Motor neuron (in vitro differentiated cells): ENCODE results near the gene SPATS2L. TPM values are rescaled to one million over a fixed set of nuclear protein-coding genes. Genes with fewer than 3 reads are reported as not detected.
A peak's percentile ranks its signal among the peaks of the same experiment; 100 is the strongest.

ENCODE experiments used
- ATAC-seq, 8 experiments: fragments of 200-7000 bp; cut with Tn5 transposase; replicated peaks in 6 of 8; 2 replicates each; pipeline ENCODE4 v1.8.0; 2021; ENCODE audit warnings: mild to moderate bottlenecking in 8 of 8, moderate library complexity in 8 of 8
- H3K27ac ChIP-seq, 2 donors: fragments of 250-450 bp; sonication (Bioruptor Pico); 2 replicates each; pipeline ENCODE4 v1.9.0; 2021; ENCODE audit warnings: antibody characterized with exemption in 2 of 2, mild to moderate bottlenecking in 2 of 2, moderate library complexity in 1 of 2
- H3K4me1 ChIP-seq, 2 donors: fragments of 250-450 bp; sonication (Bioruptor Pico); replicated peaks in 1 of 2; 2 replicates each; pipeline ENCODE4 v1.6.1; 2021; ENCODE audit warnings: antibody characterized with exemption in 2 of 2, mild to moderate bottlenecking in 2 of 2, moderate library complexity in 1 of 2
- H3K4me3 ChIP-seq, 5 donors: fragments of 250-450 bp; sonication (Bioruptor Pico); 2 replicates each; pipeline ENCODE4 v1.9.0; 2021; ENCODE audit warnings: antibody characterized with exemption in 5 of 5, mild to moderate bottlenecking in 5 of 5, moderate library complexity in 4 of 5
- WGBS, 10 experiments: fragments of 450-650 bp; shearing (Covaris generic); methylation state at CpG; one replicate each; pipeline ENCODE4 v1.0.0; 2022; 5-methylcytosine and 5-hydroxymethylcytosine counted together
- in situ Hi-C, 9 experiments: fragments of 400-800 bp; cut with MboI; loops; one replicate each; pipeline ENCODE4 v1.15.0; 2021; ENCODE audit warnings: low sequenced_read_pairs in 9 of 9, low pct_unique_long_range_greater_than_20kb in 2 of 9; ENCODE audit not compliant: unreplicated experiment in 9 of 9
- total RNA-seq, 8 experiments: library from RNA; unstranded; fragments of 300-600 nt; gene quantifications; 2 replicates each; pipeline versions ENCODE4 v1.2.3 to v1.2.4, GENCODE V29; 2022

The SPATS2L gene
- total RNA-seq, 8 experiments from 2014 or later = 8.4 to 143 (median 21.9) TPM

- in situ Hi-C loops = no loop called here
- Histone ChIP-seq H3K27ac (no peak overlapping the region), H3K4me3 (no peak overlapping the region), H3K4me1 (peaks cover 5 to 11% of the 10 kb centered on the region in 2 donors)
- no peak for ATAC-seq
- WGBS, 10 experiments = 100% methylated on average over 1 to 2 of the region's 2 CpGs; no CpG with 5 or more reads in 7 of the 10 experiments
Observed at GRCh38 chr2:200422071-200422470, 115.6 kb downstream of the SPATS2L start.

GRCh38 chr2:200422532-200423261 is 116.2 kb downstream of the SPATS2L start:
- peaks cover 0 to 5% of the 10 kb centered on the region in 2 donors for H3K4me1 ChIP-seq
- 74 to 100% (median 95%) methylated on average over 2 to 7 of the region's 7 CpGs for WGBS, 10 experiments
- peak in 2 of 8 experiments; percentile 21 to 56 for ATAC-seq
- no peak overlapping the region for H3K27ac ChIP-seq
- in situ Hi-C loops = no loop called here
- H3K4me3 ChIP-seq = no peak overlapping the region

- Histone ChIP-seq H3K27ac (no peak overlapping the region), H3K4me3 (no peak overlapping the region), H3K4me1 (peaks cover 0 to 5% of the 10 kb centered on the region in 2 donors)
- no peak for ATAC-seq
- in situ Hi-C loops = no loop called here
- 20 to 100% (median 58%) methylated on average over 1 to 2 of the region's 2 CpGs; no CpG with 5 or more reads in 4 of the 10 experiments for WGBS, 10 experiments
Observed at GRCh38 chr2:200423541-200423940, 117.0 kb downstream of the SPATS2L start.

- Histone ChIP-seq H3K4me1 (peaks cover 0 to 5% of the 10 kb centered on the region in 2 donors), H3K27ac (no peak overlapping the region), H3K4me3 (no peak overlapping the region)
- in situ Hi-C loops = no loop called here
- no peak for ATAC-seq
- WGBS, 10 experiments = 81 to 100% (median 96%) methylated on average over 1 to 9 of the region's 14 CpGs; no CpG with 5 or more reads in 1 of the 10 experiments
Observed at GRCh38 chr2:200425026-200425821, 118.7 kb downstream of the SPATS2L start.

- no peak overlapping the region for H3K27ac ChIP-seq
- no peak overlapping the region for H3K4me3 ChIP-seq
- in situ Hi-C loops = no loop called here
- ATAC-seq = no peak
- H3K4me1 ChIP-seq = peaks cover 0 to 5% of the 10 kb centered on the region in 2 donors
- WGBS, 10 experiments = 78 to 100% (median 94%) methylated on average over 1 of the region's 1 CpG; no CpG with 5 or more reads in 2 of the 10 experiments
Observed at GRCh38 chr2:200426754-200427153, 120.3 kb downstream of the SPATS2L start.

- Histone ChIP-seq H3K4me3 (no peak overlapping the region), H3K4me1 (no peaks in the 10 kb centered on the region), H3K27ac (no peak overlapping the region)
- ATAC-seq = no peak
- in situ Hi-C loops = no loop called here
- 67 to 100% (median 93%) methylated on average over 1 to 6 of the region's 6 CpGs for WGBS, 10 experiments
Observed at GRCh38 chr2:200428961-200429665, 122.6 kb downstream of the SPATS2L start.

GRCh38 chr2:200430017-200430416 is 123.5 kb downstream of the SPATS2L start:
- ATAC-seq = no peak
- H3K4me3 ChIP-seq = no peak overlapping the region
- WGBS, 10 experiments = 0 to 53% (median 30%) methylated on average over 1 of the region's 1 CpG; no CpG with 5 or more reads in 2 of the 10 experiments

GRCh38 chr2:200431996-200432705 is 125.7 kb downstream of the SPATS2L start:
- in situ Hi-C loops = no loop called here
- ATAC-seq = no peak
- H3K27ac ChIP-seq = no peak overlapping the region
- WGBS, 10 experiments = 0 to 88% (median 50%) methylated on average over 1 of the region's 1 CpG; no CpG with 5 or more reads in 2 of the 10 experiments
- H3K4me1 ChIP-seq = no peaks in the 10 kb centered on the region
- no peak overlapping the region for H3K4me3 ChIP-seq

More at GRCh38 chr2:200430017-200430416, 123.5 kb downstream of the SPATS2L start:
- in situ Hi-C loops = no loop called here
- Histone ChIP-seq H3K27ac (no peak overlapping the region), H3K4me1 (no peaks in the 10 kb centered on the region)

- ATAC-seq = peak in 1 of 8 experiments; percentile 39
- 0 to 100% (median 86%) methylated on average over 1 to 4 of the region's 4 CpGs; no CpG with 5 or more reads in 2 of the 10 experiments for WGBS, 10 experiments
- H3K4me3 ChIP-seq = no peak overlapping the region
- no peak overlapping the region for H3K27ac ChIP-seq
- in situ Hi-C loops = no loop called here
- no peaks in the 10 kb centered on the region for H3K4me1 ChIP-seq
Observed at GRCh38 chr2:200435379-200435778, 128.9 kb downstream of the SPATS2L start.

GRCh38 chr2:200438251-200438650 is 131.8 kb downstream of the SPATS2L start:
- 83 to 100% (median 100%) methylated on average over 1 of the region's 1 CpG; no CpG with 5 or more reads in 4 of the 10 experiments for WGBS, 10 experiments
- in situ Hi-C loops = no loop called here
- no peak for ATAC-seq
- Histone ChIP-seq H3K4me1 (no peaks in the 10 kb centered on the region), H3K4me3 (no peak overlapping the region), H3K27ac (no peak overlapping the region)

- WGBS, 10 experiments = 0 to 100% (median 90%) methylated on average over 1 of the region's 1 CpG; no CpG with 5 or more reads in 2 of the 10 experiments
- Histone ChIP-seq H3K4me3 (no peak overlapping the region), H3K27ac (no peak overlapping the region), H3K4me1 (no peaks in the 10 kb centered on the region)
- no peak for ATAC-seq
- in situ Hi-C loops = no loop called here
Observed at GRCh38 chr2:200438846-200439245, 132.4 kb downstream of the SPATS2L start.

GRCh38 chr2:200439981-200440380 is 133.5 kb downstream of the SPATS2L start:
- no peak overlapping the region for H3K27ac ChIP-seq
- H3K4me3 ChIP-seq = no peak overlapping the region
- H3K4me1 ChIP-seq = no peaks in the 10 kb centered on the region
- WGBS, 10 experiments = 86 to 100% (median 100%) methylated on average over 1 to 5 of the region's 5 CpGs; no CpG with 5 or more reads in 5 of the 10 experiments
- ATAC-seq = no peak
- in situ Hi-C loops = no loop called here
